ENCODE measurements around the gene LRRC4C.

GRCh38 chr11:40759341-40759740, 700.1 kb downstream of the LRRC4C start:
- TF ChIP-seq USF2 (IDR thresholded peaks at IDR 0.05; ENCODE audit: borderline replicate concordance, low read depth, low read length) (no peak), CTCF (IDR thresholded peaks at IDR 0.05) (no peak), POLR2AphosphoS5 (IDR thresholded peaks at IDR 0.05; ENCODE audit: low read depth, low read length) (no peak), REST (IDR thresholded peaks at IDR 0.05; ENCODE audit: low read depth, low read length) (no peak), GABPA (IDR thresholded peaks at IDR 0.05; ENCODE audit: low read depth) (no peak), TAF1 (IDR thresholded peaks at IDR 0.05; ENCODE audit: borderline replicate concordance, low read depth, low read length) (no peak), ZBTB33 (IDR thresholded peaks at IDR 0.05; ENCODE audit: borderline replicate concordance, low read depth) (no peak), NFIC (IDR thresholded peaks at IDR 0.05; ENCODE audit: borderline replicate concordance) (no peak)

Data from SK-N-SH (cell line).